ENCODE data around the gene EIF4E2. TPM values are rescaled to one million over a fixed set of nuclear protein-coding genes. Genes with fewer than 3 reads are reported as not detected.

Gene EIF4E2
- total RNA-seq, 1 experiment from 2014 or later = 110 TPM

GRCh38 chr2:232541961-232542714 is 8.4 kb upstream of the EIF4E2 start:
- Histone ChIP-seq H3K9me3 (no peaks in the 10 kb centered on the region), H3K4me3 (no peak overlapping the region), H3K27me3 (no peaks in the 10 kb centered on the region), H3K36me3 (0 out of 2 replicates have a peak, but pooled peaks cover 4% of the 10 kb centered on the region)
- no peak for DNase-seq

- Histone ChIP-seq H3K27me3 (no peaks in the 10 kb centered on the region), H3K36me3 (peaks cover 8% of the 10 kb centered on the region; the same call in 1 of the 2 replicates), H3K9me3 (no peaks in the 10 kb centered on the region), H3K4me3 (no peak overlapping the region)
- DNase-seq = no peak
Observed at GRCh38 chr2:232542715-232543467, 7.6 kb upstream of the EIF4E2 start.

- H3K9me3 ChIP-seq = no peaks in the 10 kb centered on the region
- H3K27me3 ChIP-seq = no peaks in the 10 kb centered on the region
- peaks cover 13% of the 10 kb centered on the region for H3K36me3 ChIP-seq
- DNase-seq = no peak
- no peak overlapping the region for H3K4me3 ChIP-seq
Observed at GRCh38 chr2:232543491-232543890, 7.0 kb upstream of the EIF4E2 start.

- no peak for DNase-seq
- peaks cover 19% of the 10 kb centered on the region for H3K36me3 ChIP-seq
- H3K9me3 ChIP-seq = peaks cover 3% of the 10 kb centered on the region
Observed at GRCh38 chr2:232543928-232544631, 6.4 kb upstream of the EIF4E2 start.

DNA sequence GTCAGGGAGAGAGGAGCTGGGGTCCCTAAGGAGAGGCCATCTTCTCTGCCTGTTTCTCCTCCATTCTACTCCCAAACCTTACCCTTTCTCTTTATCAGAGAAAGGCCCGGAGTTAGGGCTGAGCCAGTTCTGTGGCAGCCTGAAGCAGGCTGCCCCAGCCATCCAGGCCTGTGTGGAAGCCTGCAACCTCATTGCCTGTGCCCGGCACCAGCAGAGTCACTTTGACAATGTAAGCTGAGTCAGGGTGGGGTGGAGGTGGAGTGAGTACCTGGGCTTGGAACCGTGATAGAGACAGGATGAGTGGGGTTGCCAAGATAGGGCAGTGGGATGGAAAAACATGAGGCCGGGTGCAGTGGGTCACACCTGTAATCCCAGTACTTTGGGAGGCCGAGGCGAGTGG is 5.8 kb upstream of the EIF4E2 start:
- Histone ChIP-seq H3K36me3 (peaks cover 22% of the 10 kb centered on the region), H3K4me3 (no peak overlapping the region), H3K27me3 (no peaks in the 10 kb centered on the region), H3K9me3 (peaks cover 5% of the 10 kb centered on the region)
- no peak for DNase-seq

More at GRCh38 chr2:232543928-232544631, 6.4 kb upstream of the EIF4E2 start:
- Histone ChIP-seq H3K4me3 (no peak overlapping the region), H3K27me3 (no peaks in the 10 kb centered on the region)

GRCh38 chr2:232545511-232546375 is 4.7 kb upstream of the EIF4E2 start:
- H3K27me3 ChIP-seq = no peaks in the 10 kb centered on the region
- no peak overlapping the region for H3K4me3 ChIP-seq
- DNase-seq = no peak
- peaks cover 24% of the 10 kb centered on the region for H3K36me3 ChIP-seq
- H3K9me3 ChIP-seq = peaks cover 5% of the 10 kb centered on the region

DNA sequence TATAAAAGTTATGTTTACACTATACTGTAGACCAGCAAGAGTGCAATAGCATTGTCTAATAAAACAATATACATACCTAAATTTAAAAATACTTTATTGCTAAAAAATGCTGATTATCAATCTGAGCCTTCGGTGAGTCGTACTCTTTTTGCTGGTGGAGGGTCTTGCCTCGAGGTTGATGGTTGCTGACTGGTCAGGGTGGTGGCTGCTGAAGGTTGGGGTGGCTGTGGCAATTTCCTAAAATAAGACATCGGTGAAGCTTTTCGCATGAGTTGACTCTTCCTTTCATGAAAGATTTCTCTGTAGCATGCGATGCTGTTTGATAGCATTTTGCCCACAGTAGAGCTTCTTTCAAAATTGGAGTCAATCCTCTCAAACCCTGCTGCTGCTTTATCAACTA is 2.5 kb upstream of the EIF4E2 start:
- no peak for DNase-seq
- Histone ChIP-seq H3K27me3 (no peaks in the 10 kb centered on the region), H3K36me3 (peaks cover 36% of the 10 kb centered on the region)

GRCh38 chr2:232549655-232550353 is 685 bp upstream of the EIF4E2 start:
- Histone ChIP-seq H3K36me3 (peaks cover 42% of the 10 kb centered on the region), H3K27me3 (no peaks in the 10 kb centered on the region), H3K9me3 (peaks cover 5% of the 10 kb centered on the region), H3K4me3 (peak overlapping the region; percentile 100)
- DNase-seq = no peak

More for the DNA sequence above, 2.5 kb upstream of the EIF4E2 start:
- peaks cover 5% of the 10 kb centered on the region for H3K9me3 ChIP-seq
- H3K4me3 ChIP-seq = no peak overlapping the region

GRCh38 chr2:232551250-232551638 is 755 bp downstream of the EIF4E2 start:
- Histone ChIP-seq H3K9me3 (peaks cover 5% of the 10 kb centered on the region), H3K27me3 (no peaks in the 10 kb centered on the region), H3K36me3 (peaks cover 45% of the 10 kb centered on the region), H3K4me3 (peak overlapping the region; percentile 100)
- DNase-seq = no peak

- peaks cover 5% of the 10 kb centered on the region for H3K9me3 ChIP-seq
- DNase-seq = no peak
- H3K27me3 ChIP-seq = no peaks in the 10 kb centered on the region
- peaks cover 50% of the 10 kb centered on the region for H3K36me3 ChIP-seq
- peak overlapping the region; percentile 100 for H3K4me3 ChIP-seq
Observed at GRCh38 chr2:232551776-232552175, 1.3 kb downstream of the EIF4E2 start.

DNA sequence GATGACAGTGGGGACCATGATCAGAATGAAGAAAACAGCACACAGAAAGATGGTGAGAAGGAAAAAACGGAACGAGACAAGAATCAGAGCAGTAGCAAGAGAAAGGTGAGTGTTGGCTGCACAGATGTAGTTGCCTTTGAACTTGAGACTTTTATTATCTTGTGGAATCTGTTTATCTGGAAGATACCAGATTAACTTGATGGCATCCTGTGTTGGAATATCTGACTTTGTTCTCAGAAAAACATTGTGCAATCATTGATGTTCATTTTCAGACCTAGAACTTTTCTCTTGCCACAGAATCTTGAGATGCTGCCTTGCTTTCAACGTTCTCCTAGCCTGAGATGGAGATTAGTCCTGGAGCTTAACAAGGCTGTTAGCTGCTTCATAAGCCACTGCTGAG is 5.9 kb downstream of the EIF4E2 start:
- Histone ChIP-seq H3K4me3 (no peak overlapping the region), H3K36me3 (peaks cover 63% of the 10 kb centered on the region), H3K9me3 (no peaks in the 10 kb centered on the region), H3K27me3 (no peaks in the 10 kb centered on the region)
- no peak for DNase-seq

GRCh38 chr2:232562515-232563151 is 12.1 kb downstream of the EIF4E2 start:
- Histone ChIP-seq H3K36me3 (peaks cover 77% of the 10 kb centered on the region), H3K4me3 (no peak overlapping the region), H3K27me3 (no peaks in the 10 kb centered on the region), H3K9me3 (no peaks in the 10 kb centered on the region)
- DNase-seq = no peak

DNA sequence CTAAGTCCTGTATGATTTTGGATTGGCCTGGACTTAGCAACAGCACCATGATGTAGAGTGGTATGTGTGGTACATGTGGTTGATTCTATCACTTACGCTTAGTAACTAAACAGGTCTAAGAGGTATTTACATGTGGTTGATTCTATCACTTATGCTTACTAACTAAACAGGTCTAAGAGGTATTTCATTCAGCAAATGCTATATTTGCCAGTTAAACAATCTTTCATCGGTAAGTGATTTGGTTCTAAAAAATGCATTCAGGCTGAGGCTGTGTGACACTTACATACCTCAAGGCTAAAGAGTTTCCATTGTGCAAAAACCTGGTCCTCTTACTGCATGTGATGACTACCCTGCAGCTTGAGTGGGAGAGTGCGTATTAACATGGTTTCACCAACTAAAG is 13.1 kb downstream of the EIF4E2 start:
- no peaks in the 10 kb centered on the region for H3K27me3 ChIP-seq
- no peak overlapping the region for H3K4me3 ChIP-seq
- H3K36me3 ChIP-seq = peaks cover 76% of the 10 kb centered on the region
- no peaks in the 10 kb centered on the region for H3K9me3 ChIP-seq
- no peak for DNase-seq

DNA sequence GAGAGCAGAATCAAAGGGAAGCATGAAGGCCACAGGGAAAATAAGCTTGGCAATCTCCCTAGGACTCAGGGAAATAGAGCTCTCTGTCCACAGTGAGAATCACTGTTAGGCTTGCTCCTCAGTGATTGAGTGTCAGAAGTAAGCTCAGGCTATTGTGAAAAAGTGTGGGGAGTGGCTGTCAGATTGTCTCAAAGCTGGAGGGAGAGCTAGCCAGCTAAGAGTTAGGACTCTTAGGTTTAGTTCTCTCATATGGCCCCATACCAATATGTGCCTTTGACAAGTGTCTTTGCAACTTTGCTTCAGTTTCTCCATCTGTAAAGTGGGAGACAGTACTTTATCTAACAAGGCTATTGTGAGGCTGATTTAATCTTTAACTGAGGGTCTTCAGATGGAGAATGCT is 17.2 kb downstream of the EIF4E2 start:
- H3K36me3 ChIP-seq = peaks cover 87% of the 10 kb centered on the region
- no peak for DNase-seq
- no peaks in the 10 kb centered on the region for H3K9me3 ChIP-seq

GRCh38 chr2:232568161-232568560 is 17.7 kb downstream of the EIF4E2 start:
- Histone ChIP-seq H3K4me3 (no peak overlapping the region), H3K9me3 (no peaks in the 10 kb centered on the region), H3K27me3 (no peaks in the 10 kb centered on the region), H3K36me3 (peaks cover 88% of the 10 kb centered on the region)
- DNase-seq = peak; percentile 86

More for the DNA sequence above, 17.2 kb downstream of the EIF4E2 start:
- no peak overlapping the region for H3K4me3 ChIP-seq
- H3K27me3 ChIP-seq = no peaks in the 10 kb centered on the region
